NCI-H2227 (cell line): ENCODE data around the gene EXOC6B.

Source experiments
- DNase-seq: peaks from one replicate; lab custom pipeline; 2025; ENCODE audit not compliant: unreplicated experiment; lab: John Stamatoyannopoulos, UW

The EXOC6B gene

DNA sequence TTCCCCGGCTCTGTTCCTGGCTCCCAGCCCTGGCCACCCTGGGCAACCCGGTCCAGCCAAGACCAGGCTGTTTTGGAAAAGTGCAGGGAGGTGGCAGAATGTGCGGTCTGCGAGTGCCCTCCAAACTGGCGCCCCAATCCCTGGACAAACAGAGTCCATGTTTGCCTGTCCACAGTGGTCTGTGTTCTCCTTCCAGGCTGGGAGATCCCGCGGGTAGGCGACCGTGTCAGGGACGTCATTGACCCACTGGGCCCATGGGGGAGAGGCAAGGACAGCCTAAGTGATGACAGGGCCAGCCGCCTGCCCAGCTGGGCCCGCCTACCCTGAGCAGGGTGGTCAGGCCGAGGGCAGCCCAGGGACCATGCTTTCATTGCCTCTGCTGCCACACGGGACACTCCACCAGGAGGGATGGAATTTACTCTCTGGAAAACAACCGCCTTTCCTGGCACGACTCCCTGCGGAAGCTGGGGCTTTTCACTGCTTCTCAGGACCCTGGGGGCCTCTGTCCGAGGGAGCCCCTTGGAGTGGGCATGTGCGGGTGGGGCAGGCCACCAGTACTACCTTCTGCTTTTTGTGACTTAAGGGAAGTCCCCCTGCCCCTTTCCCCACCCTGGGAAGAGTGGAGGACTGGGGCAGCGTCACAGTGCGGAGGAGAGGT is 698.3 kb downstream of the EXOC6B start:
- DNase-seq: no peak

- DNase-seq: no peak
Observed at GRCh38 chr2:72126186-72127100, 699.4 kb downstream of the EXOC6B start.
